H1 (cell line): ENCODE measurements around the gene TMEM145. TPM values are rescaled to one million over a fixed set of nuclear protein-coding genes. Genes with fewer than 3 reads are reported as not detected.

Experiments used
- CTCF ChIA-PET: fragments of 300-600 bp; sonication (Branson Sonifier 250); formaldehyde crosslinking; loops from one replicate; lab custom pipeline; 2021; ENCODE audit not compliant: partially characterized antibody; lab: Charles Lee
- POLR2A ChIA-PET: fragments of 300-600 bp; sonication (Branson Sonifier 250); formaldehyde crosslinking; loops from one replicate; lab custom pipeline; 2021; ENCODE audit warnings: inconsistent platforms; ENCODE audit not compliant: partially characterized antibody; lab: Charles Lee
- DNase-seq, 2 experiments: peaks; one replicate each; pipeline versions ENCODE4 v3.0.0 to v3.0.0-alpha.2; 2010 to 2022; ENCODE audit warnings: low spot score in 2 of 2, low read depth in 1 of 2, mixed read lengths in 1 of 2
- FAIRE-seq: peaks from 2 replicates; lab custom pipeline; 2011; peaks lifted over from hg19 to GRCh38; lab: Jason Lieb, UNC
- H2AFZ ChIP-seq: 2 replicates; pipeline ENCODE4 v1.8.1; 2012; ENCODE audit warnings: low read length, inconsistent platforms
- H2AK5ac ChIP-seq: 2 replicates; pipeline ENCODE4 v1.6.1; 2013; ENCODE audit warnings: low read depth, low read length
- H2BK120ac ChIP-seq: replicated peaks from 2 replicates; pipeline ENCODE3; 2013; ENCODE audit warnings: low read depth, low read length, inconsistent platforms
- H2BK12ac ChIP-seq: 2 replicates; pipeline ENCODE4 v1.6.1; 2013; ENCODE audit warnings: low read depth, low read length
- H2BK15ac ChIP-seq: 2 replicates; pipeline ENCODE4 v1.6.1; 2013; ENCODE audit warnings: low read length
- H2BK20ac ChIP-seq: 2 replicates; pipeline ENCODE4 v1.6.1; 2013; ENCODE audit warnings: low read length
- H2BK5ac ChIP-seq: 2 replicates; pipeline ENCODE4 v1.6.1; 2013; ENCODE audit warnings: low read depth, low read length
- H3K14ac ChIP-seq: 2 replicates; pipeline ENCODE4 v1.6.1; 2013; ENCODE audit warnings: inconsistent platforms; ENCODE audit not compliant: insufficient read length
- H3K18ac ChIP-seq: 2 replicates; pipeline ENCODE4 v1.6.1; 2013; ENCODE audit warnings: low read length; ENCODE audit errors: extremely low read depth
- H3K23ac ChIP-seq: 2 replicates; pipeline ENCODE4 v1.6.1; 2013; ENCODE audit warnings: inconsistent platforms; ENCODE audit not compliant: insufficient read length
- H3K23me2 ChIP-seq: 2 replicates; pipeline ENCODE4 v1.6.1; 2013; ENCODE audit warnings: low read depth, low read length
- H3K27ac ChIP-seq: 2 replicates; pipeline ENCODE4 v1.6.1; 2011; ENCODE audit warnings: low read depth, low read length, inconsistent platforms
- H3K27me3 ChIP-seq, 4 experiments: replicated peaks in 1 of 4; 1 replicate in 1 of 4; 2 replicates in 3 of 4; pipeline versions ENCODE4 v1.6.1 to v1.8.1; 2011 to 2013; ENCODE audit warnings: low read length in 3 of 4, mild to moderate bottlenecking in 3 of 4, inconsistent platforms in 2 of 4, mixed read lengths in 2 of 4, moderate library complexity in 1 of 4; ENCODE audit not compliant: control insufficient read depth in 3 of 4, insufficient read depth in 3 of 4; ENCODE audit errors: extremely low read depth in 1 of 4
- H3K36me3 ChIP-seq, 4 experiments: 2 replicates each; pipeline versions ENCODE4 v1.6.1 to v1.8.1; 2011 to 2013; ENCODE audit warnings: mild to moderate bottlenecking in 4 of 4, low read length in 3 of 4, moderate library complexity in 2 of 4, control low read depth in 1 of 4, inconsistent platforms in 1 of 4; ENCODE audit not compliant: insufficient read depth in 4 of 4, control insufficient read depth in 2 of 4
- H3K4ac ChIP-seq: replicated peaks from 2 replicates; pipeline ENCODE3; 2013; ENCODE audit warnings: low read length, low read depth, mixed read lengths, inconsistent platforms; ENCODE audit not compliant: insufficient read length
- H3K4me1 ChIP-seq, 4 experiments: replicated peaks in 1 of 4; 1 replicate in 1 of 4; 2 replicates in 3 of 4; pipeline versions ENCODE4 v1.6.1 to v1.8.1; 2011 to 2013; ENCODE audit warnings: low read length in 3 of 4, inconsistent platforms in 2 of 4, mixed read lengths in 1 of 4; ENCODE audit not compliant: insufficient read depth in 4 of 4, control insufficient read depth in 3 of 4
- H3K4me2 ChIP-seq, 2 experiments: 2 replicates each; pipeline versions ENCODE4 v1.6.1 to v1.8.1; 2011 to 2013; ENCODE audit warnings: low read depth in 2 of 2, low read length in 2 of 2, control low read depth in 1 of 2, inconsistent platforms in 1 of 2, mild to moderate bottlenecking in 1 of 2; ENCODE audit not compliant: insufficient read depth in 1 of 2
- H3K4me3 ChIP-seq, 4 experiments: fragments of 200-600, 300-600 bp in 1 of 4; sonication (generic), shearing (Covaris generic), sonication (Bioruptor Twin) in 1 of 4; 2 replicates each; pipeline versions ENCODE4 v1.5.1 to v1.8.1; 2011 to 2016; ENCODE audit warnings: low read length in 4 of 4, low read depth in 3 of 4, control low read depth in 2 of 4, inconsistent platforms in 2 of 4, mild to moderate bottlenecking in 2 of 4, mixed read lengths in 1 of 4, moderate library complexity in 1 of 4; ENCODE audit not compliant: insufficient read depth in 2 of 4; ENCODE audit errors: extremely low read depth in 1 of 4
- H3K56ac ChIP-seq: replicated peaks from 2 replicates; pipeline ENCODE3; 2013; ENCODE audit warnings: low read depth, mild to moderate bottlenecking, mixed read lengths, low read length, inconsistent platforms; ENCODE audit not compliant: insufficient read length
- H3K79me1 ChIP-seq: 2 replicates; pipeline ENCODE4 v1.6.1; 2013; ENCODE audit warnings: low read depth, low read length, control low read depth
- H3K79me2 ChIP-seq, 2 experiments: 2 replicates each; pipeline versions ENCODE4 v1.6.1 to v1.8.1; 2012 to 2013; ENCODE audit warnings: low read length in 2 of 2, mild to moderate bottlenecking in 2 of 2, inconsistent platforms in 1 of 2; ENCODE audit not compliant: insufficient read depth in 2 of 2, control insufficient read depth in 1 of 2
- H3K9ac ChIP-seq, 4 experiments: replicated peaks in 1 of 4; 1 replicate in 1 of 4; 2 replicates in 3 of 4; pipeline versions ENCODE4 v1.6.1 to v1.8.1; 2011 to 2013; ENCODE audit warnings: low read depth in 3 of 4, low read length in 3 of 4, control low read depth in 2 of 4, mild to moderate bottlenecking in 2 of 4, moderate library complexity in 2 of 4, inconsistent platforms in 1 of 4; ENCODE audit errors: extremely low read depth in 1 of 4
- H3K9me3 ChIP-seq, 2 experiments: 2 replicates each; pipeline versions ENCODE4 v1.6.1 to v1.8.1; 2012 to 2013; ENCODE audit warnings: mild to moderate bottlenecking in 2 of 2, moderate library complexity in 2 of 2, control low read depth in 1 of 2, inconsistent platforms in 1 of 2, low read depth in 1 of 2, low read length in 1 of 2, mixed read lengths in 1 of 2; ENCODE audit not compliant: insufficient read depth in 2 of 2
- H4K20me1 ChIP-seq, 2 experiments: replicated peaks in 1 of 2; 2 replicates each; pipeline versions ENCODE3 to v1.8.1; 2011 to 2013; ENCODE audit warnings: inconsistent platforms in 2 of 2, low read length in 2 of 2, mild to moderate bottlenecking in 1 of 2; ENCODE audit not compliant: insufficient read depth in 2 of 2, control insufficient read depth in 1 of 2
- H4K5ac ChIP-seq: 2 replicates; pipeline ENCODE4 v1.6.1; 2013; ENCODE audit warnings: low read length, low read depth, mixed read lengths, inconsistent platforms; ENCODE audit not compliant: insufficient read length
- H4K8ac ChIP-seq: 2 replicates; pipeline ENCODE4 v1.8.0; 2013; ENCODE audit warnings: mild to moderate bottlenecking, moderate library complexity, low read length, inconsistent platforms; ENCODE audit not compliant: insufficient read depth; ENCODE audit errors: extremely low read depth
- H4K91ac ChIP-seq: replicated peaks from 2 replicates; pipeline ENCODE3; 2013; ENCODE audit warnings: low read length, mixed read lengths, inconsistent platforms; ENCODE audit not compliant: insufficient read length
- GTF2F1 ChIP-seq: IDR thresholded peaks from 2 replicates; pipeline ENCODE4 v1.6.1; 2012; ENCODE audit warnings: low read depth, low read length, improper control_type of control experiment, borderline replicate concordance
- TAF7 ChIP-seq: optimal IDR thresholded peaks from 2 replicates; pipeline ENCODE3; 2011; ENCODE audit warnings: low read depth, mild to moderate bottlenecking, inconsistent platforms, low read length, moderate library complexity, borderline replicate concordance
- ZNF274 ChIP-seq: IDR thresholded peaks from 2 replicates; pipeline ENCODE4 v1.7.0; 2012; ENCODE audit warnings: low read length, borderline replicate concordance; ENCODE audit errors: extremely low read depth
- WGBS, 2 experiments: shearing (Covaris generic) in 1 of 2; methylation state at CpG; one replicate each; pipeline versions ENCODE4 v1.1.6 to v1.1.7; 2013 to 2015; ENCODE audit warnings: low lambda C conversion rate in 2 of 2, mixed read lengths in 2 of 2, inconsistent platforms in 1 of 2, low coverage in 1 of 2, missing lambda C conversion rate in 1 of 2; ENCODE audit not compliant: insufficient replicate concordance in 2 of 2, insufficient coverage in 1 of 2, insufficient read length in 1 of 2; ENCODE audit errors: extremely low coverage in 1 of 2, missing lambda C conversion rate in 1 of 2; 5-methylcytosine and 5-hydroxymethylcytosine counted together
- polyA plus RNA-seq, 7 experiments: library from polyadenylated mRNA; depleted of rRNA in 3 of 7; stranded (reverse) in 5 of 7; unstranded in 2 of 7; fragments of >200 nt in 5 of 7; fragments of 200-250 nt in 2 of 7; gene quantifications; 1 replicate in 5 of 7; 2 replicates in 1 of 7; 4 replicates in 1 of 7; pipeline versions ENCODE4 v1.2.1 to v1.2.3, GENCODE V29; 2011 to 2013; ENCODE audit warnings: missing spikeins in 2 of 7, mixed read lengths in 2 of 7
- total RNA-seq: library from RNA; stranded (reverse); fragmentation: NEBNext Ultra II Directional; extraction: Animal tissue kit (Norgen Biotek cat#: 25700); gene quantifications from 2 replicates; pipeline ENCODE4 v1.2.1, GENCODE V29; 2021

Gene TMEM145
- total and polyA plus RNA-seq, 2 of the 8 experiments (the other 6 are each of a cell fraction or from before 2014, with no cell fraction given): 2.3 to 4.7 TPM

DNA sequence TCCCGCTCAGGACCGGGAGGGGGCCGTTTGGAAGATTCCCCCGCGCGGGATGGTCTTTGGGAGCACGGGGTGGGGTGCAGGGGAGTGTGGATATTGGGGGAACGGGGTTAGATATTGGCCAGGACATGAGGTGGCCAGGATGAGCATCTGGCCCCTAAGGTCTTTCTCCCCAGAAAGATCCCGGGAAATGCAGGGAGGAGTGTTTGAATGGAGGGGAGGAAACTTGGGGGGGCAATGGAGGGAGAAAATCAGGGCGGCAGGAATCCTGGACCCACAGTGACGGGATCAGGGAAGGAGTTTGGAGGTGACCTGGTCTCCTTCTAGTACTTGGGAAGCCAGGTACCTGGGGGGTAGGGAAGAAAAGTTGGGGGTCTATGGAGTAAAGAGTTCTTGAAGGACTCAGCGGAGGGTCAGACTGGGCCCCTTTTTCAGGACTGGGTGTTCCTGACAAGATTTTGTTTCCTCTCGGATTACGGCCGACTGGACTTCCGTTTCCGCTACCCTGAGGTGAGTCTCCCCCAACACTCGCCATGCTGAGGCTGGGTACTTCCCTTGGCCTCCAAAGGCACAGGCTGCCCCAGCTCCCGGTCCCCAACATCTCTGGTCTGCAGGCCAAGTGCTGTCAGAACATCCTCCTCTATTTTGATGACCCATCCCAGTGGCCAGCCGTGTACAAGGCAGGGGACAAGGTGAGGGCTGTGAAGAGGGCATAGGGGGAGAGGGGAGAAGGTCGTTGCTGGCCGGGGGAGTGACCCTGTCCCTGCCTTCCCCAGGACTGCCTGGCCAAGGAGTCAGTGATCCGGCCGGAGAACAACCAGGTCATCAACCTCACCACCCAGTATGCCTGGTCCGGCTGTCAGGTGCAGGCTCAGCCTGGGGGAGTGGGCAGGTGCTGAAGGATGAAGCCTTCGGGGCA lies 989 bp downstream of the TMEM145 start:
- Histone ChIP-seq H2BK20ac (peak overlapping the region; percentile 72; the same call in 1 of the 2 replicates), H2BK15ac (no peak overlapping the region), H3K23ac (no peak overlapping the region), H4K5ac (no peak overlapping the region), H2BK5ac (0 out of 2 replicates have a peak overlapping the region, but pooled peaks have one; percentile 16), H3K27ac (no peak overlapping the region), H4K91ac (no peak overlapping the region), H3K23me2 (peaks cover 6% of the 10 kb centered on the region; the same call in 1 of the 2 replicates), H2AFZ (no peak overlapping the region), H3K56ac (no peak overlapping the region), H3K18ac (no peak overlapping the region), H3K4me3 (peak overlapping the region; percentile 44 to 99 (median 60)), H2BK120ac (no peak overlapping the region), H3K79me2 (no peaks in the 10 kb centered on the region), H3K36me3 (no peaks in the 10 kb centered on the region), H2BK12ac (peak overlapping the region; percentile 87; the same call in 1 of the 2 replicates), H3K9me3 (no peaks in the 10 kb centered on the region), H3K4me2 (peak overlapping the region; percentile 76 to 83), H3K4ac (no peak overlapping the region), H2AK5ac (0 out of 2 replicates have a peak overlapping the region, but pooled peaks have one; percentile 39), H3K14ac (no peak overlapping the region), H3K79me1 (no peaks in the 10 kb centered on the region), H3K4me1 (peaks cover 0 to 6% (median 2%) of the 10 kb centered on the region in 4 experiments; a peak in 2 of 7 replicates)
- WGBS, 2 experiments: 52% methylated on average over 20 of the region's 26 CpGs; no CpG with 5 or more reads in 1 of the 2 experiments
- POLR2A ChIA-PET: interaction anchor here (0.9 to 1.1 kb wide), 4 partner anchors 9 to 71 kb away, joined by 3 to 5 read pairs (median 4); no protein-coding TSS in a partner anchor
- FAIRE-seq (no peak), DNase-seq (no peak)
- TF ChIP-seq TAF7 (no peak), ZNF274 (no peak), GTF2F1 (no peak)
- TF ChIP-seq, all 59 proteins: peak for 0
- H3K27me3 ChIP-seq: peaks cover 0 to 20% (median 11%) of the 10 kb centered on the region in 4 experiments; a peak in 5 of 7 replicates
- no peaks in the 10 kb centered on the region for H4K20me1 ChIP-seq
- no peak overlapping the region for H3K9ac ChIP-seq
- CTCF ChIA-PET: interaction anchor here (0.6 to 1.2 kb wide), 4 partner anchors 23 to 173 kb away, joined by 3 to 4 read pairs (median 3); no protein-coding TSS in a partner anchor
- no peak overlapping the region for H4K8ac ChIP-seq
